BLaER1 treated with 17β-estradiol and CSF1 and Interleukin-3, amounts not matched to agents 10 nM and 100 nM (cell line): Measurements from ENCODE around the gene STEAP1B.

ENCODE experiments used
- H3K27ac ChIP-seq, 11 experiments: shearing (Covaris generic); formaldehyde crosslinking; 2 replicates each; pipeline ENCODE4 v1.8.1; 2022
- H3K27me3 ChIP-seq, 11 experiments: shearing (Covaris generic); formaldehyde crosslinking; 2 replicates each; pipeline ENCODE4 v1.8.1; 2022
- H3K36me3 ChIP-seq, 11 experiments: shearing (Covaris generic); formaldehyde crosslinking; 2 replicates each; pipeline ENCODE4 v1.8.1; 2022
- H3K4me1 ChIP-seq, 10 experiments: shearing (Covaris generic); formaldehyde crosslinking; 2 replicates each; pipeline ENCODE4 v1.8.1; 2022
- H3K4me2 ChIP-seq, 11 experiments: shearing (Covaris generic); formaldehyde crosslinking; 2 replicates each; pipeline ENCODE4 v1.8.1; 2022
- H3K4me3 ChIP-seq, 10 experiments: shearing (Covaris generic); formaldehyde crosslinking; 2 replicates each; pipeline ENCODE4 v1.8.1; 2022
- H3K9ac ChIP-seq, 11 experiments: shearing (Covaris generic); formaldehyde crosslinking; 2 replicates each; pipeline ENCODE4 v1.8.1; 2022
- H3K9me3 ChIP-seq, 11 experiments: shearing (Covaris generic); formaldehyde crosslinking; replicated peaks in 1 of 11; 2 replicates each; pipeline ENCODE4 v1.8.1; 2022
- H4K20me1 ChIP-seq, 11 experiments: shearing (Covaris generic); formaldehyde crosslinking; 2 replicates each; pipeline ENCODE4 v1.8.1; 2022
- Cebpa-rat ChIP-seq, 11 experiments: shearing (Covaris generic); IDR thresholded peaks; 2 replicates each; pipeline ENCODE4 v1.8.1; 2022

Gene STEAP1B

DNA sequence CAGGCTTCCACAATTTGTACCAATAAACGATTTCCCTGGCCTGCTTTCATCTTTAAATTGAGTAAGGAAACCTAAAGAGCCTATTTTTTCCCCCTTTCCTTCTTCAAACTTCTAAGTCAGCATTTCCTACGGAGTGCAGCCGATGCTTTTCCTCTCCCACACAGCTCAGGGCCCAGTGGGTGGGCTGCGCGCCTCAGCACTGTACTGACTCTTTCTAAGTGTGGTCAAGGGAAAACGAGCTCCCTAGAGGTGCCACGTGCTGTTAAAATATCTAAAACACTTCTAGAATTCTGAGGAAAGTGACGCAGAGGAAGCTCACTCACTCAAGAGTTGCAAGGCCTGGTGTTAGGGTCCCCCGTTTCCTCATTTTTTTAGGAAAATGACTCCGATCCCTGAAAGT lies 29.0 kb downstream of the STEAP1B start:
- Histone ChIP-seq H3K4me1 (peaks cover 0 to 9% (median 5%) of the 10 kb centered on the region in 10 experiments; a peak in 8 of 20 replicates), H3K9ac (no peak overlapping the region), H3K27me3 (no peaks in the 10 kb centered on the region), H3K27ac (0 out of 22 replicates have a peak overlapping the region, but pooled peaks of 1 of the 11 experiments have one; percentile 14), H3K4me3 (no peak overlapping the region), H3K36me3 (no peaks in the 10 kb centered on the region), H4K20me1 (no peaks in the 10 kb centered on the region), H3K9me3 (peaks cover 0 to 12% (median 3%) of the 10 kb centered on the region in 11 experiments; a peak in 6 of 22 replicates), H3K4me2 (peak overlapping the region in 5 of 11 experiments; percentile 4 to 36 (median 34); a peak in 7 of 22 replicates)
- no peak for TF ChIP-seq Cebpa-rat (IDR thresholded peaks at IDR 0.05)

DNA sequence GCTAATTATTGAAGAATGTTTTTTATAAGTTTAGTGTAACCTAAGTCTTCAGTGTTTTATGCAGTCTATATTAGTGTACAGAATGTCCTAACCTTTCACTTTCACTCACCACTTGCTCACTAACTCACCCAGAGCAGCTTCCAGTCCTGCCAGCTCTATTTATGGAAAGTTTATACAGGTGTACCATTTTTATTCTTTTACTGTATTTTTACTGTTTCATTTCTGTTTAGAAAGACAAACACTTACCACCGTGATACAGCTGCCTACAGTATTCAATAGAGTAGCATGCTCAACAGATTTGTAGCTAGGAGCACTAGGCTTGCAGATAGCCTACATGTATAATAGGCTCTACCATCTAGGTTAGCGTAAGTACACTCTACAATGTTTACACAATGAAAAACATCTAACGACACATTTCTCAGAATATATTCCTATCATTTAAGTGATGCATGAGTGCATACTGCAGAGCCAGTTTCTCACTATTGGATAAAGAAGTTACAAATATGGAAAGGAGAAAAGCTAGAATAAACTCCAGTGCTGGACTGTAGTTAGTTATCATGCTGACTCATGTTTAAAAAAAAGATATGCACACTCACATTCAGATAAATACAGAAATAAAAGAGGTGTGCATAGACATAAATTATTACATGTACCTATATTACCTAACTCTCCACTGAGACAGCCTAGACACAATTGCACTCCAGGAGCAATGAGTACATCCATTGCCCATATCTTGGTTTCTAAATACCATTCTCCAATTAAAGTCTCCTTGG lies 30.4 kb downstream of the STEAP1B start:
- no peak overlapping the region for H3K4me3 ChIP-seq
- H3K4me2 ChIP-seq: no peak overlapping the region
- H3K36me3 ChIP-seq: no peaks in the 10 kb centered on the region
- no peak overlapping the region for H3K27ac ChIP-seq
- no peaks in the 10 kb centered on the region for H3K27me3 ChIP-seq
- no peak for TF ChIP-seq Cebpa-rat (IDR thresholded peaks at IDR 0.05)
- H3K9me3 ChIP-seq: peaks cover 0 to 16% (median under 1%) of the 10 kb centered on the region in 11 experiments; a peak in 6 of 22 replicates
- peaks cover 0 to 9% (median 5%) of the 10 kb centered on the region in 10 experiments; a peak in 8 of 20 replicates for H3K4me1 ChIP-seq
- no peaks in the 10 kb centered on the region for H4K20me1 ChIP-seq
- H3K9ac ChIP-seq: no peak overlapping the region

DNA sequence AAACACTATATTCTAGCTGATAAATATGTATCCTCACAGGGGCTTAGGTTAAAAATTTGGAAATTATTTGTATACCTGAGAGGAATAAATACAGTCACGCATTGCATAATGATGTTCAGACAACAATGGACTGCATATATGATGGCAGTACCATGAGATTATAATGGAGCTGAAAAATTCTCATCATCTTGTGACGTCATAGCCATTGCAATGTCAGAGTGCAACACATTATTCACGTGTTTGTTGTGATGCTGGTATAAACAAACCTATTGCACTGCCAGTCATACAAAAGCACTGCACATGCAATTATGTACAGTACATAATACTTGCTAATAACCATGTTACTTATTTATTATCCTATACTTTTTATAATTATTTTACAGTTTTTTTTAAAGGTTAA lies 31.4 kb downstream of the STEAP1B start:
- Histone ChIP-seq H3K36me3 (no peaks in the 10 kb centered on the region), H3K4me2 (no peak overlapping the region), H3K4me3 (no peak overlapping the region), H3K9me3 (peaks cover 0 to 20% (median 5%) of the 10 kb centered on the region in 11 experiments; a peak in 10 of 22 replicates), H3K27ac (no peak overlapping the region), H3K27me3 (no peaks in the 10 kb centered on the region), H3K4me1 (peaks cover 0 to 9% (median 5%) of the 10 kb centered on the region in 10 experiments; a peak in 8 of 20 replicates), H3K9ac (no peak overlapping the region), H4K20me1 (no peaks in the 10 kb centered on the region)
- TF ChIP-seq Cebpa-rat (IDR thresholded peaks at IDR 0.05): no peak

GRCh38 chr7:22464299-22464698 lies 35.7 kb downstream of the STEAP1B start:
- Histone ChIP-seq H3K4me2 (no peak overlapping the region), H3K9ac (no peak overlapping the region), H3K4me1 (no peaks in the 10 kb centered on the region), H4K20me1 (no peaks in the 10 kb centered on the region), H3K27me3 (no peaks in the 10 kb centered on the region), H3K36me3 (no peaks in the 10 kb centered on the region), H3K4me3 (no peak overlapping the region), H3K27ac (no peak overlapping the region), H3K9me3 (peaks cover 0 to 20% (median 5%) of the 10 kb centered on the region in 11 experiments; a peak in 12 of 22 replicates)
- no peak for TF ChIP-seq Cebpa-rat (IDR thresholded peaks at IDR 0.05)

GRCh38 chr7:22460363-22460988 lies 39.5 kb downstream of the STEAP1B start:
- no peaks in the 10 kb centered on the region for H4K20me1 ChIP-seq
- no peak overlapping the region for H3K4me2 ChIP-seq
- H3K36me3 ChIP-seq: no peaks in the 10 kb centered on the region; a peak in 1 of 22 replicates
- H3K4me1 ChIP-seq: no peaks in the 10 kb centered on the region
- no peak overlapping the region for H3K4me3 ChIP-seq
- TF ChIP-seq Cebpa-rat (IDR thresholded peaks at IDR 0.05): no peak
- H3K27me3 ChIP-seq: no peaks in the 10 kb centered on the region
- H3K9ac ChIP-seq: no peak overlapping the region
- H3K9me3 ChIP-seq: peaks cover 0 to 9% (median 5%) of the 10 kb centered on the region in 11 experiments; a peak in 11 of 22 replicates
- H3K27ac ChIP-seq: no peak overlapping the region

DNA sequence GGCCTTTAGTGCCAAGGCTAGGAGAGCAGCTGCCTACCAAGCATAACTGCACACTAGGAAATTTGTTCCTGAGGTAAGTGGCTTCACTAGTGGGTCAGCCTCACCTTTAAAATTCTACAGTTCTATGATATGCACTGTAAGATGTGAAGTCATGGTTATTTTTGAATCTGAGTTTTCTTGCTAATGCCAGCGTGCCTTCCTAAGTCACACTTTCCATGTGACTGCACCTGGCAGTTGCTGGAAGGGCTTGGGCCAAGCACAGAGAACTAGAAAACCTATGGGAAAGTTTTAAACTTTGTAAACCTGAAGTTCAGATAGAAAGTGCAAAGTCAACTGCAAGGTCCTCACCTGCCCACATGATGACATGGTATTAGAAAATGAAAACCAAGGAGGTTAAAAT lies 42.5 kb downstream of the STEAP1B start:
- Histone ChIP-seq H3K27me3 (peaks cover 0 to 5% (median 0%) of the 10 kb centered on the region in 11 experiments; a peak in 1 of 22 replicates), H3K9ac (no peak overlapping the region), H3K36me3 (no peaks in the 10 kb centered on the region; a peak in 1 of 22 replicates), H3K27ac (no peak overlapping the region), H3K9me3 (no peaks in the 10 kb centered on the region; a peak in 1 of 22 replicates), H3K4me1 (peaks cover 0 to 9% (median 8%) of the 10 kb centered on the region in 10 experiments; a peak in 13 of 20 replicates), H3K4me2 (no peak overlapping the region), H4K20me1 (no peaks in the 10 kb centered on the region), H3K4me3 (no peak overlapping the region)
- TF ChIP-seq Cebpa-rat (IDR thresholded peaks at IDR 0.05): no peak

- Histone ChIP-seq H3K27me3 (peaks cover 0 to 9% (median 0%) of the 10 kb centered on the region in 11 experiments; a peak in 1 of 22 replicates), H4K20me1 (no peaks in the 10 kb centered on the region), H3K9ac (no peak overlapping the region), H3K27ac (no peak overlapping the region), H3K4me1 (peaks cover 0 to 19% (median 15%) of the 10 kb centered on the region in 10 experiments; a peak in 14 of 20 replicates), H3K4me2 (no peak overlapping the region), H3K9me3 (peaks cover 3 to 16% (median 9%) of the 10 kb centered on the region in 11 experiments; a peak in 12 of 22 replicates), H3K4me3 (no peak overlapping the region), H3K36me3 (no peaks in the 10 kb centered on the region; a peak in 1 of 22 replicates)
- no peak for TF ChIP-seq Cebpa-rat (IDR thresholded peaks at IDR 0.05)
These were observed 45.5 kb downstream of the STEAP1B start for GRCh38 chr7:22454446-22454845.

DNA sequence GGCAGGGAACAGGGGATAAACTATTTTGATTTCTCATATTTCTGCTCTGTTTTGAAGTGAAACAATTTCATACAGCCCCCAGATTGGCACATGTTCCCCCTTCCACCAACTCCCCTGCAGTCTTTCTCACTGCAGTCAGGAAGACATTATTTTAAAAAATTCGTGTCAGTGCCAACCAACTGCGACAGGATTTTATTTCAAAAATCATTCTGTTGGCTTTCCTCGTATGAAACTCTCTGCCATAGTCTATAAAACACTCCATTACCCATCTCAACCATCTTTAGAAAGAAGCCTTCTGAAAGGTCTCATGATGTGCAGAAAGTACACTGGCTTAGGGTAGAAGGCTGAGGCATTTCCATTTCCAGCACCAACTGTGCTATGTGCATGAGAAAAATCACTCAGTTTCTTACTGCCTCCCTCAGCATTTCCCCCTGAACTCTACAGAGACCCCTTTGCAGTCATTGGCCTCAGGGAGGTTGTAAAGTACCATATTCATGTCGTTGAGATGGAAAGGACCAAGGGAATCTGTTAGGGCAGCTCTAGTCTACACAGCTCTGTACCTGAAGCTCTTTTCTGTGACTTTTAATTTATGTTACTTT lies 46.9 kb downstream of the STEAP1B start:
- H3K4me3 ChIP-seq: no peak overlapping the region
- H3K4me2 ChIP-seq: peak overlapping the region; percentile 25 to 69 (median 57)

More for the DNA sequence above, 46.9 kb downstream of the STEAP1B start:
- Histone ChIP-seq H3K27ac (peak overlapping the region in 4 of 11 experiments; percentile 4 to 53 (median 17); a peak in 5 of 22 replicates), H3K4me1 (peaks cover 0 to 27% (median 17%) of the 10 kb centered on the region in 10 experiments; a peak in 14 of 20 replicates), H3K9me3 (peaks cover 4 to 20% (median 12%) of the 10 kb centered on the region in 11 experiments; a peak in 12 of 22 replicates), H3K9ac (peak overlapping the region in 1 of 11 experiments; percentile 47; a peak in 2 of 22 replicates), H3K27me3 (peaks cover 0 to 9% (median 0%) of the 10 kb centered on the region in 11 experiments; a peak in 1 of 22 replicates), H3K36me3 (no peaks in the 10 kb centered on the region; a peak in 1 of 22 replicates), H4K20me1 (no peaks in the 10 kb centered on the region)
- no peak for TF ChIP-seq Cebpa-rat (IDR thresholded peaks at IDR 0.05)
